ENCODE data around the gene ZDHHC20.

ZDHHC20 gene

DNA sequence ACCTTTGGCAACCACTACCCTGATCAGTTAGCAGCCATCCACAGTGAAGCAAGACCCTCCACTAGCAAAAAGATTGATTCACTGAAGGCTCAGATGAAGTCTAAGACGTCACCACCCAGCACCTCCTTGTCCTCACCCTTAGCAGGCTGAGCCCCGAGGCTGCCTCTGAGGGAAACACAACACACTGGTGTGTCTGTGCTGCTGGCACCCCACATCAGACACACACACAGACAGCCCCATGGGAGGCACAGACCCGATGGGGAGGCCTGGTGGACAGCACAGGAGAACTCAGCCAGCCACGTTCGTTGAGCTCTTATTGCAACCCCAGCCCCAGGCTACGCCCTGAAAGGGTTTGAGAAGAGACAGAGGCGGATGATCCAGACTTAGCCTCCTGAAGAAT lies 94.7 kb downstream of the ZDHHC20 start:
- no peak overlapping the region for H3K4me3 ChIP-seq (ENCODE audit: low read depth in 1 of 2, low read length in 1 of 2)
- H3K36me3 ChIP-seq, result no peaks in the 10 kb centered on the region
- no peak overlapping the region for H3K27ac ChIP-seq
- H3K9me3 ChIP-seq, result no peaks in the 10 kb centered on the region
- no peaks in the 10 kb centered on the region for H3K4me1 ChIP-seq (ENCODE audit: control insufficient read depth in 1 of 2, insufficient read depth in 1 of 2, low read depth in 1 of 2, low read length in 1 of 2)
- H3K27me3 ChIP-seq, result no peaks in the 10 kb centered on the region
- TF ChIP-seq, protein P1, sequence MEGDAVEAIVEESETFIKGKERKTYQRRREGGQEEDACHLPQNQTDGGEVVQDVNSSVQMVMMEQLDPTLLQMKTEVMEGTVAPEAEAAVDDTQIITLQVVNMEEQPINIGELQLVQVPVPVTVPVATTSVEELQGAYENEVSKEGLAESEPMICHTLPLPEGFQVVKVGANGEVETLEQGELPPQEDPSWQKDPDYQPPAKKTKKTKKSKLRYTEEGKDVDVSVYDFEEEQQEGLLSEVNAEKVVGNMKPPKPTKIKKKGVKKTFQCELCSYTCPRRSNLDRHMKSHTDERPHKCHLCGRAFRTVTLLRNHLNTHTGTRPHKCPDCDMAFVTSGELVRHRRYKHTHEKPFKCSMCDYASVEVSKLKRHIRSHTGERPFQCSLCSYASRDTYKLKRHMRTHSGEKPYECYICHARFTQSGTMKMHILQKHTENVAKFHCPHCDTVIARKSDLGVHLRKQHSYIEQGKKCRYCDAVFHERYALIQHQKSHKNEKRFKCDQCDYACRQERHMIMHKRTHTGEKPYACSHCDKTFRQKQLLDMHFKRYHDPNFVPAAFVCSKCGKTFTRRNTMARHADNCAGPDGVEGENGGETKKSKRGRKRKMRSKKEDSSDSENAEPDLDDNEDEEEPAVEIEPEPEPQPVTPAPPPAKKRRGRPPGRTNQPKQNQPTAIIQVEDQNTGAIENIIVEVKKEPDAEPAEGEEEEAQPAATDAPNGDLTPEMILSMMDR (IDR thresholded peaks at IDR 0.05), result no peak

GRCh38 chr13:21362741-21363140 lies 96.4 kb downstream of the ZDHHC20 start:
- no peaks in the 10 kb centered on the region for H3K36me3 ChIP-seq
- H3K27me3 ChIP-seq, result no peaks in the 10 kb centered on the region
- no peak overlapping the region for H3K27ac ChIP-seq
- no peaks in the 10 kb centered on the region for H3K4me1 ChIP-seq (ENCODE audit: control insufficient read depth in 1 of 2, insufficient read depth in 1 of 2, low read depth in 1 of 2, low read length in 1 of 2)
- H3K9me3 ChIP-seq, result no peaks in the 10 kb centered on the region
- no peak overlapping the region for H3K4me3 ChIP-seq (ENCODE audit: low read depth in 1 of 2, low read length in 1 of 2)
- TF ChIP-seq, protein P1 (IDR thresholded peaks at IDR 0.05), result no peak

DNA sequence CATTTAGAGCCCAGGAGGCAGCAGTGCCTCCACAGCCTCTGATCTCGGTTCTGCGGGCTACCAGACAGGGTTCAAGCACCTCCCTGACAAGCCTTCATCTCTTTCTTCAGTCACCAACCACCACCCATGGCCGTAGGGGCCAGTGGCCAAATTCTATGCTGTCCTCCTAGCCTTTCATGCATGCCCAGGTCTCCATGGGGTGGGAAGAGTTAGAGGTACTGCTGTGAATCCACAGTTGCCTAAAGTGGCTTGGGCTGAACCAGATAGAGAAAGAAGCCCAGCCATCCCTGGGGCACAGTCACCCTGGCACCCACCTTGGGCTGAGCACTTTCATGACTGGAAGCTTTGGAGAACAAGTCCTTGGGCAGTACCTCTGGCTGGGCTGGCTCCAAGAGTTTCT lies 97.4 kb downstream of the ZDHHC20 start:
- no peak overlapping the region for H3K4me3 ChIP-seq (ENCODE audit: low read depth in 1 of 2, low read length in 1 of 2)
- no peaks in the 10 kb centered on the region for H3K4me1 ChIP-seq (ENCODE audit: control insufficient read depth in 1 of 2, insufficient read depth in 1 of 2, low read depth in 1 of 2, low read length in 1 of 2)
- no peaks in the 10 kb centered on the region for H3K9me3 ChIP-seq
- no peak overlapping the region for H3K27ac ChIP-seq
- H3K36me3 ChIP-seq, result no peaks in the 10 kb centered on the region
- TF ChIP-seq, protein P1 (IDR thresholded peaks at IDR 0.05), result no peak
- H3K27me3 ChIP-seq, result no peaks in the 10 kb centered on the region

GRCh38 chr13:21361123-21361522 lies 98.0 kb downstream of the ZDHHC20 start:
- Histone ChIP-seq H3K36me3 (no peaks in the 10 kb centered on the region), H3K27me3 (no peaks in the 10 kb centered on the region), H3K4me3 (ENCODE audit: low read depth in 1 of 2, low read length in 1 of 2) (no peak overlapping the region), H3K4me1 (ENCODE audit: control insufficient read depth in 1 of 2, insufficient read depth in 1 of 2, low read depth in 1 of 2, low read length in 1 of 2) (no peaks in the 10 kb centered on the region), H3K27ac (no peak overlapping the region), H3K9me3 (no peaks in the 10 kb centered on the region)
- TF ChIP-seq, protein P1 (IDR thresholded peaks at IDR 0.05), result no peak

DNA sequence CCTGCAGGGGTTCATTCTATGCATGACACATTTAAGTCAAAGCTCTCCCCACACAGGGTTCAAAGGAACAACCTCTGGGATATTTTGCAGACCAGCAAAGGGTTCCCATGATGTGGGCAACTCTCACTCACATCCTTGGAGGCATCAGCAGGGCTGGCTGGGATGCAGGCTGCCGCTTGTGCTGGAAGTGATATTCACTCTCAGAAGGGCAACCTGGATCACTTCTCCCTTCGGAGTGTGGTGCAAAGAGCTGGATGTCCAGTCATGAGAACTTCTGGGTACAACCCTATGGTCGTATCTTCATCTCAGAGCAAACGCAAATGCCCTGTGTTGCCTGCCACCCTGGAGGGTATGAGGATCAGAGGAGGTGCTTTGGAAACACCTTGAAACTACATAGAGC lies 98.6 kb downstream of the ZDHHC20 start:
- TF ChIP-seq, protein P1 (IDR thresholded peaks at IDR 0.05), result no peak
- Histone ChIP-seq H3K36me3 (no peaks in the 10 kb centered on the region), H3K27ac (no peak overlapping the region), H3K4me1 (ENCODE audit: control insufficient read depth in 1 of 2, insufficient read depth in 1 of 2, low read depth in 1 of 2, low read length in 1 of 2) (no peaks in the 10 kb centered on the region), H3K9me3 (no peaks in the 10 kb centered on the region), H3K4me3 (ENCODE audit: low read depth in 1 of 2, low read length in 1 of 2) (no peak overlapping the region), H3K27me3 (no peaks in the 10 kb centered on the region)

DNA sequence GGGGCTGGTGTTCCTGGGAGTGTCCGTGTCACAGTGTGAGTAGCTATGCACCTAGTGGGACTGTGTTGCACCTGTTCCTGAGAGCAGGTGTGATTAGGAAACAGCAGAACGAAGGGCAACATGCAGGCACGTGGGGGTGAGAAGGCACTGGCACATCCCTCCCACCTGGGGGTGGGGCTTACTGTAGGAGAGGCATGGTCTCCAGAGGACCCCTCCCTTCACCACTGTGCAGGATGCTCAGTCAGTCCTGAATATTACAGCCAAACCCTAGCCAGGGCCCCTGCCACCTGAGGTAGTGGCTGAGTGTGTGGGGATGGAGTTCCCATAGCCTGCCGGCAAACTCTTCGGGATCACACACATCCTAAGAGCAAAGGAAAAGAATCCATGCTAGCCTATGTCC lies 99.2 kb downstream of the ZDHHC20 start:
- H3K4me1 ChIP-seq (ENCODE audit: control insufficient read depth in 1 of 2, insufficient read depth in 1 of 2, low read depth in 1 of 2, low read length in 1 of 2), result no peaks in the 10 kb centered on the region
- TF ChIP-seq, protein P1 (IDR thresholded peaks at IDR 0.05), result no peak
- H3K27me3 ChIP-seq, result no peaks in the 10 kb centered on the region
- no peaks in the 10 kb centered on the region for H3K9me3 ChIP-seq
- H3K4me3 ChIP-seq (ENCODE audit: low read depth in 1 of 2, low read length in 1 of 2), result no peak overlapping the region
- no peak overlapping the region for H3K27ac ChIP-seq
- no peaks in the 10 kb centered on the region for H3K36me3 ChIP-seq
